Measurements from ENCODE around the gene MYPOP.
"Not testable (repeated sequence)": the region's sequence is repeated elsewhere in the genome, so short reads cannot be mapped to it uniquely, and the experiment has no call there.

MYPOP gene

GRCh38 chr19:45905011-45905410 lies 2.6 kb upstream of the MYPOP start:
- DNase-seq = no peak

GRCh38 chr19:45902651-45903625 lies 525 bp upstream of the MYPOP start:
- DNase-seq = peak; percentile 97 to 100

- DNase-seq = peak in 1 of 2 experiments; percentile 31
Measured at GRCh38 chr19:45901432-45901911, 941 bp downstream of the MYPOP start.

GRCh38 chr19:45900738-45901431 lies 1.5 kb downstream of the MYPOP start:
- no peak for DNase-seq

GRCh38 chr19:45899919-45900589 lies 2.4 kb downstream of the MYPOP start:
- no peak for DNase-seq

- no peak for DNase-seq
Measured at GRCh38 chr19:45899253-45899652, 3.2 kb downstream of the MYPOP start.

GRCh38 chr19:45897261-45897812 lies 5.1 kb downstream of the MYPOP start:
- DNase-seq = no peak

- DNase-seq = not testable (repeated sequence)
Measured at GRCh38 chr19:45895983-45896599, 6.3 kb downstream of the MYPOP start.

GRCh38 chr19:45895519-45895972 lies 6.9 kb downstream of the MYPOP start:
- DNase-seq = no peak

- no peak for DNase-seq
Measured at GRCh38 chr19:45890877-45891276, 11.5 kb downstream of the MYPOP start.

- DNase-seq = no peak
Measured at GRCh38 chr19:45889210-45889885, 13.1 kb downstream of the MYPOP start.

GRCh38 chr19:45887200-45887710 lies 15.2 kb downstream of the MYPOP start:
- DNase-seq = peak in 1 of 2 experiments; percentile 57

- DNase-seq = peak; percentile 91 to 93
Measured at GRCh38 chr19:45886427-45887199, 15.8 kb downstream of the MYPOP start.

- DNase-seq = peak; percentile 85 to 94
Measured at GRCh38 chr19:45885556-45886426, 16.6 kb downstream of the MYPOP start, which contains the start of gene IRF2BP1. Gene IRF2BP1, minus strand, starts transcription at chr19:45886141. Its CDS starts 367 bp downstream, at chr19:45885774.

GRCh38 chr19:45884682-45885555 lies 17.5 kb downstream of the MYPOP start:
- DNase-seq = peak in 1 of 2 experiments; percentile 50

GRCh38 chr19:45883881-45884681 lies 18.3 kb downstream of the MYPOP start:
- DNase-seq = no peak

- DNase-seq = no peak
Measured at GRCh38 chr19:45883586-45883880, 18.9 kb downstream of the MYPOP start.

All from NCI-H446 (cell line).